Memory B cell (primary cell): Measurements from ENCODE around the gene POLE.

Source experiments
- ATAC-seq: fragments of 150-1000 bp; cut with Tn5 transposase; 2 replicates; pipeline ENCODE4 v1.10.0; 2021; ENCODE audit warnings: low read depth, mild to moderate bottlenecking, moderate library complexity
- DNase-seq, 2 donors: peaks; one replicate each; pipeline ENCODE4 v3.0.0; 2022; ENCODE audit warnings: low spot score in 2 of 2
- H3K27ac Mint-ChIP-seq: one replicate; pipeline ENCODE4 v1.8.0; 2022; ENCODE audit warnings: mild to moderate bottlenecking, moderate library complexity, mixed read lengths
- H3K27me3 Mint-ChIP-seq: one replicate; pipeline ENCODE4 v1.8.0; 2022; ENCODE audit warnings: mixed read lengths
- H3K36me3 Mint-ChIP-seq: one replicate; pipeline ENCODE4 v1.8.0; 2022; ENCODE audit warnings: mild to moderate bottlenecking, mixed read lengths
- H3K4me1 Mint-ChIP-seq: one replicate; pipeline ENCODE4 v1.8.0; 2022; ENCODE audit warnings: mixed read lengths
- H3K4me3 Mint-ChIP-seq: one replicate; pipeline ENCODE4 v1.8.0; 2022; ENCODE audit warnings: mild to moderate bottlenecking, moderate library complexity, mixed read lengths
- H3K9me3 Mint-ChIP-seq: one replicate; pipeline ENCODE4 v1.8.0; 2022; ENCODE audit warnings: mixed read lengths

Gene POLE

GRCh38 chr12:132687211-132688164 is at the start of gene POLE, which contains the start of gene PXMP2:
Gene POLE, minus strand, starts transcription at chr12:132687342. Its CDS starts 27 bp downstream, at chr12:132687315.
Gene PXMP2, plus strand, starts transcription at chr12:132687587. Its CDS starts 84 bp downstream, at chr12:132687671.
- Mint-ChIP-seq H3K27ac (peak within 1 kb of the TSS; percentile 60), H3K27me3 (no peaks in the 10 kb centered on the region)
- ATAC-seq: peak; percentile 91

GRCh38 chr12:132736913-132737312 is 49.8 kb upstream of the POLE start:
- Mint-ChIP-seq H3K36me3 (peaks cover 43% of the 10 kb centered on the region), H3K4me3 (no peak overlapping the region), H3K27me3 (no peaks in the 10 kb centered on the region), H3K4me1 (peaks cover 3% of the 10 kb centered on the region), H3K27ac (no peak overlapping the region), H3K9me3 (no peaks in the 10 kb centered on the region)
- DNase-seq (no peak), ATAC-seq (no peak)

More at GRCh38 chr12:132687211-132688164, at the start of gene POLE, which contains the start of gene PXMP2:
- H3K36me3 Mint-ChIP-seq: no peaks in the 10 kb centered on the region
- peak; percentile 80 to 89 for DNase-seq
- H3K9me3 Mint-ChIP-seq: no peaks in the 10 kb centered on the region
- H3K4me3 Mint-ChIP-seq: peak within 1 kb of the TSS; percentile 88
- H3K4me1 Mint-ChIP-seq: peaks cover 12% of the 10 kb centered on the region

- Mint-ChIP-seq H3K4me1 (no peaks in the 10 kb centered on the region), H3K36me3 (peaks cover 45% of the 10 kb centered on the region), H3K27ac (no peak overlapping the region), H3K4me3 (no peak overlapping the region), H3K27me3 (no peaks in the 10 kb centered on the region), H3K9me3 (no peaks in the 10 kb centered on the region)
- ATAC-seq: no peak
- no peak for DNase-seq
Observed at GRCh38 chr12:132736378-132736777, 49.2 kb upstream of the POLE start.

GRCh38 chr12:132735496-132735895 is 48.4 kb upstream of the POLE start:
- H3K27ac Mint-ChIP-seq: no peak overlapping the region
- ATAC-seq (no peak), DNase-seq (no peak)
- no peaks in the 10 kb centered on the region for H3K27me3 Mint-ChIP-seq
- peaks cover 41% of the 10 kb centered on the region for H3K36me3 Mint-ChIP-seq
- no peaks in the 10 kb centered on the region for H3K4me1 Mint-ChIP-seq
- no peaks in the 10 kb centered on the region for H3K9me3 Mint-ChIP-seq
- no peak overlapping the region for H3K4me3 Mint-ChIP-seq

GRCh38 chr12:132734206-132734605 is 47.1 kb upstream of the POLE start:
- Mint-ChIP-seq H3K36me3 (peaks cover 46% of the 10 kb centered on the region), H3K27me3 (no peaks in the 10 kb centered on the region), H3K27ac (no peak overlapping the region), H3K4me3 (no peak overlapping the region), H3K9me3 (no peaks in the 10 kb centered on the region), H3K4me1 (no peaks in the 10 kb centered on the region)
- DNase-seq: no peak
- ATAC-seq: no peak

- peaks cover 43% of the 10 kb centered on the region for H3K36me3 Mint-ChIP-seq
- DNase-seq (no peak), ATAC-seq (no peak)
- H3K9me3 Mint-ChIP-seq: no peaks in the 10 kb centered on the region
- no peak overlapping the region for H3K27ac Mint-ChIP-seq
- no peaks in the 10 kb centered on the region for H3K4me1 Mint-ChIP-seq
- no peaks in the 10 kb centered on the region for H3K27me3 Mint-ChIP-seq
- H3K4me3 Mint-ChIP-seq: no peak overlapping the region
Observed at GRCh38 chr12:132731574-132731973, 44.4 kb upstream of the POLE start.

GRCh38 chr12:132730353-132730752 is 43.2 kb upstream of the POLE start:
- ATAC-seq (no peak), DNase-seq (no peak)
- no peaks in the 10 kb centered on the region for H3K4me1 Mint-ChIP-seq
- no peaks in the 10 kb centered on the region for H3K27me3 Mint-ChIP-seq
- H3K36me3 Mint-ChIP-seq: peaks cover 39% of the 10 kb centered on the region
- no peak overlapping the region for H3K4me3 Mint-ChIP-seq
- peak overlapping the region; percentile 14 for H3K27ac Mint-ChIP-seq
- no peaks in the 10 kb centered on the region for H3K9me3 Mint-ChIP-seq

- Mint-ChIP-seq H3K36me3 (peaks cover 37% of the 10 kb centered on the region), H3K27ac (peak overlapping the region; percentile 14), H3K9me3 (no peaks in the 10 kb centered on the region), H3K4me1 (no peaks in the 10 kb centered on the region), H3K27me3 (no peaks in the 10 kb centered on the region), H3K4me3 (no peak overlapping the region)
- no peak for ATAC-seq
- no peak for DNase-seq
Observed at GRCh38 chr12:132729541-132730320, 42.6 kb upstream of the POLE start.

GRCh38 chr12:132728502-132728901 is 41.4 kb upstream of the POLE start:
- DNase-seq (no peak), ATAC-seq (no peak)
- H3K4me3 Mint-ChIP-seq: no peak overlapping the region
- H3K36me3 Mint-ChIP-seq: peaks cover 36% of the 10 kb centered on the region
- H3K9me3 Mint-ChIP-seq: no peaks in the 10 kb centered on the region
- no peaks in the 10 kb centered on the region for H3K27me3 Mint-ChIP-seq
- no peak overlapping the region for H3K27ac Mint-ChIP-seq
- H3K4me1 Mint-ChIP-seq: peaks cover 2% of the 10 kb centered on the region

GRCh38 chr12:132727091-132727794 is 40.1 kb upstream of the POLE start:
- no peak overlapping the region for H3K27ac Mint-ChIP-seq
- DNase-seq: no peak

GRCh38 chr12:132726386-132726785 is 39.2 kb upstream of the POLE start:
- ATAC-seq: no peak
- Mint-ChIP-seq H3K9me3 (no peaks in the 10 kb centered on the region), H3K36me3 (peaks cover 20% of the 10 kb centered on the region), H3K4me1 (peaks cover 2% of the 10 kb centered on the region), H3K27me3 (no peaks in the 10 kb centered on the region), H3K27ac (no peak overlapping the region), H3K4me3 (no peak overlapping the region)
- DNase-seq: no peak

More at GRCh38 chr12:132727091-132727794, 40.1 kb upstream of the POLE start:
- Mint-ChIP-seq H3K4me3 (no peak overlapping the region), H3K36me3 (peaks cover 25% of the 10 kb centered on the region), H3K27me3 (no peaks in the 10 kb centered on the region), H3K9me3 (no peaks in the 10 kb centered on the region), H3K4me1 (peaks cover 2% of the 10 kb centered on the region)
- no peak for ATAC-seq

GRCh38 chr12:132724506-132725241 is 37.5 kb upstream of the POLE start:
- peaks cover 2% of the 10 kb centered on the region for H3K4me1 Mint-ChIP-seq
- H3K4me3 Mint-ChIP-seq: no peak overlapping the region
- no peak for DNase-seq
- no peak overlapping the region for H3K27ac Mint-ChIP-seq
- no peak for ATAC-seq
- no peaks in the 10 kb centered on the region for H3K9me3 Mint-ChIP-seq
- peaks cover 17% of the 10 kb centered on the region for H3K36me3 Mint-ChIP-seq
- no peaks in the 10 kb centered on the region for H3K27me3 Mint-ChIP-seq

- no peaks in the 10 kb centered on the region for H3K27me3 Mint-ChIP-seq
- no peak for ATAC-seq
- no peaks in the 10 kb centered on the region for H3K9me3 Mint-ChIP-seq
- peaks cover 2% of the 10 kb centered on the region for H3K4me1 Mint-ChIP-seq
- no peak overlapping the region for H3K27ac Mint-ChIP-seq
- peaks cover 19% of the 10 kb centered on the region for H3K36me3 Mint-ChIP-seq
- no peak overlapping the region for H3K4me3 Mint-ChIP-seq
- no peak for DNase-seq
Observed at GRCh38 chr12:132723764-132724140, 36.6 kb upstream of the POLE start.
